ENCODE results near the gene CCBE1.
"Not testable (repeated sequence)": the region's sequence is repeated elsewhere in the genome, so short reads cannot be mapped to it uniquely, and the experiment has no call there.

CCBE1 gene

DNA sequence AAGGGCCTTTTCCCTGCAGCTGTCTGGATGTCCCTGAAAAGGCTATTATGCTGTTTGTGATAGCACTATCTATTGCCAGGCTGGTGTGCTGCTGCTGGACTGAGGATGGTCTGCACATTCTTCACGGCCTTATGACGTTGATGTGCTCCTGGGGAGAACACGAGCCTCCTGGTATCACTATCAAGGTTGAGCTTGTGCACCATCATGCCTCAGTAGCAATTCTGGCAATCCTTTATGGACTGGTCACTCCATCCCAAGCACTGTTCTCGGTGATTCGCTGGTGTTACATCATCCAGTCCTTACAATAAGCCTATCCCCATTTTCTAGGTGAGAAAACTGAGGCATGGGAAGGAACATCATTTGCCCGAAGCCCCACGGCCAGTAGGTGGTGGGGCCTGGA is 18.2 kb upstream of the CCBE1 start:
- no peak for DNase-seq

DNA sequence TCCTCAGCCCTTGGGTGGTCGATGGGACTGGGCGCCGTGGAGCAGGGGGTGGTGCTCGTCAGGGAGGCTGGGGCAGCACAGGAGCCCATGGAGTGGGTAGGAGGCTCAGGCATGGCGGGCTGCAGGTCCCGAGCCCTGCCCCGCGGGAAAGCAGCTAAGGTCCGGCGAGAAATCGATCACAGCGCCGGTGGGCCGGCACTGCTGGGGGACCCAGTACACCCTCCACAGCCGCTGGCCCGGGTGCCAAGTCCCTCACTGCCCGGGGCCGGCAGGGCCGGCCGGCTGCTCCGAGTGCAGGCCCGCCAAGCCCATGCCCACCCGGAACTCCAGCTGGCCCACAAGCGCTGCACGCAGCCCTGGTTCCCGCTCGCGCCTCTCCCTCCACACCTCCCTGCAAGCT is 16.9 kb upstream of the CCBE1 start:
- DNase-seq = not testable (repeated sequence)

GRCh38 chr18:59712311-59712710 is 15.1 kb upstream of the CCBE1 start:
- no peak for DNase-seq

- no peak for DNase-seq
These were observed 11.8 kb upstream of the CCBE1 start for GRCh38 chr18:59708988-59709387.

- DNase-seq = no peak
These were observed 10.1 kb upstream of the CCBE1 start for GRCh38 chr18:59707306-59707705.

DNA sequence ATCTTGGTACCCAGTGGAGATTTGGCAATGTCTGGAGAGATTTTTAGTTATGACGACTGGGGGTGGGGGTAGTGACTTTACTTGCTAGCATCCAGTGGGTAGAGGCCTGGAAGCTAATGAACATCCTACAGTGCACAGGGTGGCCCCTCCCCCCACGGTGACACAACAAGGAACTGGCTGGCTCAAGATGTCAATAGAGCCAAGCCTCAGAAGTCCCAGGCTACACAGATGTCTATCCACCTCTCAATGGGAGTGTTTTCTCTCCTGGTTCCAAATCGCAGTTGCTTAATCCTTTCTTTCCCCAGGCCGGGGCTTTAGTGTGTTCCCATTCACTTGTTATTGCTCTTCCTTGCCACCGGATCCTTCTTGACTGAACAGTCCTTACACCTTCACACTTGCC is 9.3 kb upstream of the CCBE1 start:
- no peak for DNase-seq

DNA sequence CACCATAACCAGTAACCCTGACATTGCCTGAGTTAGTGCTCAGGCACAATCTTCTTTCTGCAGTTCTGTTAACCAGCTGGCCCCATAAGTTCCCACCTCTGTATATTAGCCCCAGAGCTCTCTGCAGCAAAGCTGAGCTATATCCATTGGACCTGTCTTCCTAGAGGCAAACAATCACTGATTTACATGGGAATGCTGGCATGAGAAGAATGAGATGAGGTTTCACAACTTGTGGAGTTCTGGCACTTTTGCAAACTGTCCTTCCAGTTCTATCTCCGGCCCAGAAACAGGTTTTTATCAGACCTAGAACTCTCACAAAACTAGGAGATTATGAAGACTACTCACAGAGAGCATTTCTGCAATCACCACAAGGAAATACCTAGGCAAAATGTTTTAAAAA is 7.9 kb upstream of the CCBE1 start:
- no peak for DNase-seq

DNA sequence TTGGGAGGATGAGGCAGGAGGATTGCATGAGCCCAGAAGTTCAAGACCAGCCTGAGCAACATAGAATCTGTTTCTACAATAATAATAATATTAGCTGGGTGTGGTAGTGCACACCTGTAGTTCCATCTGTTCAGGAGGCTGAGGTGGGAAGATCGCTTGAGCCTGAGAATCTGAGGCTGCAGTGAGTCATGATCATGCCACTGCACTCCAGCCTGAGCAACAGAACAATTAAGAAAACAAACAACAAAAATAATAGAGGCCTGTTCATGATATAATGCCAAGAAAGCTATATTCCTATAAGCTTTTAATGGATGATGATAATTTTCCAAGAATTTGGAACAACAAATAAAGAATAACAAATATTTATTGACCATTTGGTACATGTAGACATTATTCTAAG is 6.9 kb upstream of the CCBE1 start:
- DNase-seq = no peak

DNA sequence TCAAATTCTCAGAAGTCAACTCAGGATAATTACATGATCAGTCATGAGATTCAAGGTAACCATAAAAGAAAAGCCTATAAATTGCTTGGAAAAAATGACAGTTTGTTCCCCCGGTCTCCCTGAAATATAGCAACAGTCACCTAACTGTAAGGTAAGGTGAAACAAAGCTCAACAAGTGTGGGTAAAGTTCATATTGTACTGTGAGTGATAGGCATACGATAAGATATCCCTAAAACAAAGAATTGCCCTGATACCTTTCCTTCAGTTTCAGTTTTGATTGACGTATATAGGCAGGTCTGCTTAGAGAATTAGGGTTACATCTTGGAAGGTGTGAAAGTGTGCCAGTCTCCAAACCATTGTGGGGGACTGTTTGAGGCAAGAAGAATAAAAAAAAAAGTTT is 4.0 kb upstream of the CCBE1 start:
- DNase-seq = no peak

- no peak for DNase-seq
These were observed 3.3 kb upstream of the CCBE1 start for GRCh38 chr18:59700535-59700967.

DNA sequence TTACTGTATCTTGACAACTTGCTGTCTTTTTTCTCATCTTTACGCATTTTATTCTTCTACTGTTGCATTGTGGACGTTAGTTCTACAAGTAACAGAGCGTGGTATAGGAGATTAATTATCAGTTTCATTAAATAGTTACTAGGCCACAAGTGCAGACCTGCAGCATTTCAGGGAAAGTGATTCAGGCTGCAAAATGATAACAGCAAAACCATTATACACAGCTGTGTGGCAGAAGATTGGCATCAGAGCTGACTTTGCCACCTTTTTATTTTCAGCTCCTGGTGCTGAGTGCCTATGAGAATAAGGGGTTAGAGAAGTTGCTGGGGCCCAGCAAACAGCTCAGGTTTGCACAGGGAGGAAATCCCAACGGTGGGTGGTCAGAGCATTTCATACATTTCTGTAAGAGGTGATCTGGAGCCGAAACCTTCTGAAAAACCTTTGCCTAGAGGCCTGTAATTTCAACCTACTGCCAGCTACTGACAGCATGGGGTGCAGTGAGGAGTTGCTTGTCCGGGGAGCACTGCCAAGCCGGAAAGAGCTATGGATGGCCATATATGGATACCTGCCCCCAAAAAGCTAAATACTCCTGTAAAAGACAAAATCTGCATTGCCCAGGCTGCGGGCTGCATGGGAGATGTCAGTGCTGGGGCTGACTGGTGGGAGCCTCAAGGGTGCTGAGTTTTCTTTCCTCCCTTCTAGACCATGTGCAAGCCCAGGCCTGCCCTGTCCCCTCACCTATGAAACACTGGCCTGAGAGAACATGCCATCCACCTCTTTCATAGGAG is 2.7 kb upstream of the CCBE1 start:
- no peak for DNase-seq

DNA sequence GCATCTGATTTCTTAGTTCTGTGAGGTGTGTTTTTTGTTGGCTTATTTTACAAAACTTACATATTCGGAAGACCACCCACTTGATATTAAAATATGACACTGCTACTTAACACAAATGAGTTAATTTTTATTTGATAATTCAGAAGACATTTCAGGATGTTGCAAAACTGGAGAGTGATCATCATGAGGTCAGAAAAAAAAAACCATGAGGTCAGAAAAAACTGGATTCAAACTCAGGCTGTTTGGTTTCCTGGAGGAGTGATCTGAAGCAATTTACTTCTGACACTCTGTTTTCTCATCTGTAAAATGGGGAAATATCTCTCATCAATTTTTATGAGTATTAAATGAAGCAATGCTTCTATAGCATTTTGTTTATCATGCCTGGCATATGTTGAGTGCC is 1.8 kb upstream of the CCBE1 start:
- no peak for DNase-seq

DNA sequence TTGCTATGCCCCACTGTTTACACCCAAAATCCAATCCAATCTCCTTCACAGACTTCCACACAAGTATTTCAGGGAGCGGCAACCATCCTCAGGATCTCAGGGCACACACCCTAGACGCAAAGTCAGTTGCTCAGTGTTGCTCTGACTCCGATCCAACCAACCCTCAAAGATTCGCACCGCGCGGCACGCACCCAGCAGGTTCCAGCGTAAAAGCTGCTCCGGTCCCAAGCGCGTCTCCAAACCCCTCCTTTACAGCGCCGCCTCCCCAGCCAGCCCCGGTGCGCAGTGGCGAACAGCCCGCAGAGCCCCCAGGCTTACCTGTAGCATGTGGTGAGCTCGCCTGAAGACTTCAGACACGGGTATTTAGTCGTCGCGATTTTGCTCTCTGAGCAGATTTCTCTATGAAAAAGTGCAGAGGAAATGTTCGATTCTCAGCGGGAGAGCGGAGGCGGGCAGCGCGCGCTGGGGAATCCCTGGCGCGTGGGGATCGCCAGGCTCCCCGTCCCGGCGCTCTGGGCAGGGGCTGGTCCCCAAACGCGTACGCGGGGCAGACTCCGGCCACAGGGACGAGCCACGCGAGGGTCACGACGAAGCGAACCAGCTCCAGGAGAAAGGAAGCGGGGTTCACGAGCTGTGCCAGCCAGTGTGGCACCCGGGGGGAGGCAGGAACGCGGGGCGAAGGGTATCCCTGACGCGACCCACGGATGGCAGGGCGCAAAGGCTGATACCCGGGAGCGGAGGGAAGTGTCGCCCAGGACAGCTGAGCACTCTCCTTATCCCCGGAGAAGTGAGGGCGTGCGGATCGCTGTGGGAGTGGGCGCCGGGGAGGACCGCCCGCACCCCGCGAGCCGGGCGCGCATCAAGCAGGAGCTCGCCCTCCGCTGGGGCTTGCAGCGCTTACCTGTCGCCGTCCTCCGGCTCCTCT is 650 bp downstream of the CCBE1 start:
- DNase-seq = no peak

GRCh38 chr18:59695551-59695950 is 1.7 kb downstream of the CCBE1 start:
- no peak for DNase-seq

GRCh38 chr18:59694824-59695223 is 2.4 kb downstream of the CCBE1 start:
- no peak for DNase-seq

DNA sequence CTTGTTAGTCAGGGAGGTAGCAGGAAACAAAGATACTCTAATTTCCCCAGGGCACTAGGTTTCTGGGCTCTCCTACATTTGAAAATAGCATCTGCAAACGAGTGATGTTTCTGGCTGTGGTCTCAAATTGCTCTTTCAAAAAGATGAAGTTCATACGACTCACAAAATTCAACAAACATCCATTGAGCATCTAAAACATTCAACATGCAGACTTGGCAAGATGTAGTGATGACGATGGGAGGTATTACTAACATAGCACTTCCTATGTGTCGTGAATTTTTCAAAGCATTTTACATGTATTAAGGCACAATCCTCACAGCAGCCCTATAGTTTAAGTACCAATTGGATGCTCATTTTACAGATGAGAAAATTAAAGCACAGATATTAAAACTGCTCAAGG is 5.2 kb downstream of the CCBE1 start:
- no peak for DNase-seq

- no peak for DNase-seq
These were observed 6.2 kb downstream of the CCBE1 start for GRCh38 chr18:59690996-59691395.

DNA sequence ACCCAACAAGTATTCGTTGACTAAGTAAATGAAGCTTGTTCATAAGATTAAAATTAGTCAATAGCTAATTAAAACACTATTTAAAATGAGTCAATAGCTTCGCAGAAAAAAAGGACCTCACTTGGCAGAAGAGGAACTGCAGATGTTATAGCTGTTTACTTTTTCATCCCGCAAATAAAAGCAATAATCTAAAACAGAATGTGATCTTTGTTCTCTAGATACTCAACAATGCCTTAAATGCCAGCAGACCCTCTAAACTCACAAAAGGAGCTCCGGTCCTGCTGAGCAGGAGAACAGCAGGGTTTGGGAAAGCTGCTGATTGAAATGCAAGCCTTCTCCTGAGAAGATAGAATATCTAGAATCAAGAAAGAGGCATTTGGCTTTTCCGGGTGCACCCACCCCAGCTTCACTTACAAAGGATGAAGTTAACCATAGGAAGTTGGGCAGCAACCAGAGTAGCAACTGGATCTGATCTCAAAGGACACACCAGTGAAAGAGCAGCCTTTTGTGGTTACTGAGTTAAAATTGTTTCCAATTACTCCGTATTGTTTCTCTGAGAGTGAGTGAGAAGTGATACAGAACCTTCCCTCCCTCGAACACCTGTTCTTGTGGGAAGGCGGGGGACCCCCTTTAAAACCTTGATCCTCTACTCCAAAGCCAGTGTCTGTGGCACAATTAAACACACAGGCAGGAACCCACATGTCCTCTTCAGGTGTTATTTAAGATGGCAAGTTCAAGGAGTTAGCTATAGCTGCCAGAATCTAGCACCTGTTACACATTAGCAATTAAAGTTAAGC is 6.8 kb downstream of the CCBE1 start:
- DNase-seq = no peak

DNA sequence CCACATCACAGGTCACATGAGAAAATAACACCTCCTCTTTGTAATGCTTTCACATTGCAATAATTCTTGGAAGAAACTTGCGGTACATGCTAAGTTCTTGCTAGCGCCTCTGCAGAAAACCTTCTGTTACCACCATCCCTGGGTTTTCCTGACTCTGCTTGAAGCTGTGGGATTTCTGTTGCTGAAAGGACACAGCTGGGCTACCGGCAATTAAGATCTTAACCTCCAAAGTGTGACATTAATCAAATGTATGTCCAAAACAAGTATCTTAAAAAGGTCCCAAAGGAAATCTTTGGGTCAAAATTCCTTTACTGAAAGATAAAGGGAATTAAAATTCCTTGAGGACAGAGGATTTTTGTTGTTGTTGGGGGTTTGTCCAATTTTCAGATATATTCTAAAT is 7.5 kb downstream of the CCBE1 start:
- DNase-seq = no peak

DNA sequence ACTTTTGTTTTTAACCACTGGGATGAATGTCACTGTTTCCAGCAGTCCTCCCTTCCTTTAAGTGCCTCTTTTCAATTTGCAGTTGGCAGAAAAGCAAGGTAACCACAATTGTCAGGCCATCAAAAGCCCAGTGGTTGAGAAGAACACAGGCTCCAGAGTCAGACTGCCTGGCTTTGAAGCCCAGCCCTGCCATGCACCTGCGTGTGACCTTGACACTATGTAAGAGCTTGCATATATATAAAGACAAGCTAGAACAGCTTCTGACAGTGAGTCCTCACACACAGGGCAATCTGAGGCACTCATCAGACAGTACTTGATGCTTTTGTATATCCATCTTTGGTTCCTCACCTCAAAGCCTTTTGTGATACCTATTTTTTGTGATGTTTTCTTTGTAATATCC is 11.0 kb downstream of the CCBE1 start:
- no peak for DNase-seq

DNA sequence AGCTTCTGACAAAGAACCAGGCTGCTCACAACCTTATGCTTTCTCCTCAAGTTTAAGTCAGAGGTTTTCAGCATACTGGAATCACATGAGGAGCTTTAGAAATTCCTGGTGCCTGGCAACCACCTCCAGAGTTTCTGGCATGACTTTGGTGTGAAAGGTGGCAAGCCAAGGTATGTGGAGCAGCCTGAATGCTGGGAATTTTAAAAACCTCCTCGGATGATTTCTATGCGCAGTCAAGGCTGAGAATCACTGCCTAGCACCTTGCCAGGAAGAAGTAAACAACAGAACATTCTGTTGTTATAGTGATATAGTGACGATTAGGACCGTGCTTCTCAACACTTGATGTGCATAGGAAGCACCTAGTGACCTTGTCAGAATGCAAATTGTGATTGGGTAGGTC is 11.7 kb downstream of the CCBE1 start:
- DNase-seq = no peak

DNA sequence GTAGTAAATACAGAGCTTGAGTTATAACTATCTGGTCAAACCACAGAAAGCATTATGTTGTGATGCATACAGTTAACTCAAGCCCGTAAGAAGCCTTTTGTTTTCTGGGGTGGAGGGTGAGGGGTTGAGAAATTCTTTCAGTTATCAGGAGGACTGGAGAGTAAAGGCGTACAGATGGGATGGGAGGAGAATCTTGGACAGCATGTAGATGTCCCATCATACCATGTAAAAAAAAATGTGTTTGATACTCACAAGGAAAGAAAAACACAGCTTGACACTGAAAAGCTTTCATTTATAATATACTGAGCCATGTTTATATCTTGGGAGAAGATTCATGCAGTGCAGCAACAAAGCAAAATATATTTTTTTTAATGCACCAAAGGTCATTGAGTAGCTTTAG is 12.4 kb downstream of the CCBE1 start:
- no peak for DNase-seq

- DNase-seq = no peak
These were observed 15.7 kb downstream of the CCBE1 start for GRCh38 chr18:59681521-59682004.

All from inflammatory macrophage (primary cell).